Measurements from ENCODE around the gene NELL1.

The NELL1 gene

GRCh38 chr11:21447871-21448270 is 778.5 kb downstream of the NELL1 start:
- no peak for TF ChIP-seq CTCF (IDR thresholded peaks at IDR 0.05)

GRCh38 chr11:21456186-21456585 is 786.8 kb downstream of the NELL1 start:
- no peak for TF ChIP-seq CTCF (IDR thresholded peaks at IDR 0.05)

GRCh38 chr11:21460082-21460481 is 790.7 kb downstream of the NELL1 start:
- TF ChIP-seq CTCF (IDR thresholded peaks at IDR 0.05), result no peak

GRCh38 chr11:21461701-21462100 is 792.3 kb downstream of the NELL1 start:
- TF ChIP-seq CTCF (IDR thresholded peaks at IDR 0.05), result no peak

- TF ChIP-seq CTCF (IDR thresholded peaks at IDR 0.05), result no peak
Measured at GRCh38 chr11:21464601-21465193, 795.3 kb downstream of the NELL1 start.

- TF ChIP-seq CTCF (IDR thresholded peaks at IDR 0.05), result no peak
Measured at GRCh38 chr11:21465203-21465602, 795.8 kb downstream of the NELL1 start.

GRCh38 chr11:21465920-21466319 is 796.5 kb downstream of the NELL1 start:
- no peak for TF ChIP-seq CTCF (IDR thresholded peaks at IDR 0.05)

- TF ChIP-seq CTCF (IDR thresholded peaks at IDR 0.05), result no peak
Measured at GRCh38 chr11:21470521-21470920, 801.1 kb downstream of the NELL1 start.

Data from LNCAP (cell line).